GM19395 (cell line): ENCODE results near the gene ADGRV1.
"Not testable (repeated sequence)": the region's sequence is repeated elsewhere in the genome, so short reads cannot be mapped to it uniquely, and the experiment has no call there.

Experiments
- ATAC-seq: cut with Tn5 transposase; IDR thresholded peaks from one replicate; pipeline ENCODE4 v1.9.1; 2021; ENCODE audit warnings: mild to moderate bottlenecking, moderate library complexity; ENCODE audit not compliant: unreplicated experiment

ADGRV1 gene

GRCh38 chr5:90968319-90968718 is 409.7 kb downstream of the ADGRV1 start:
- ATAC-seq: no peak

GRCh38 chr5:90969945-90970344 is 411.3 kb downstream of the ADGRV1 start:
- ATAC-seq: not testable (repeated sequence)

- ATAC-seq: no peak
Observed at GRCh38 chr5:90981177-90981576, 422.6 kb downstream of the ADGRV1 start.

GRCh38 chr5:90981821-90982220 is 423.2 kb downstream of the ADGRV1 start:
- no peak for ATAC-seq

GRCh38 chr5:90982576-90982975 is 424.0 kb downstream of the ADGRV1 start:
- no peak for ATAC-seq

- ATAC-seq: no peak
Observed at GRCh38 chr5:90983148-90983547, 424.6 kb downstream of the ADGRV1 start.

GRCh38 chr5:90983711-90984124 is 425.1 kb downstream of the ADGRV1 start:
- ATAC-seq: no peak

GRCh38 chr5:90985341-90985740 is 426.7 kb downstream of the ADGRV1 start:
- no peak for ATAC-seq

GRCh38 chr5:90987726-90988125 is 429.1 kb downstream of the ADGRV1 start:
- ATAC-seq: no peak

GRCh38 chr5:90991201-90991600 is 432.6 kb downstream of the ADGRV1 start:
- no peak for ATAC-seq

- ATAC-seq: no peak
Observed at GRCh38 chr5:90994796-90995195, 436.2 kb downstream of the ADGRV1 start.

- ATAC-seq: no peak
Observed at GRCh38 chr5:90996089-90996488, 437.5 kb downstream of the ADGRV1 start.

GRCh38 chr5:90997082-90997481 is 438.5 kb downstream of the ADGRV1 start:
- ATAC-seq: no peak

- no peak for ATAC-seq
Observed at GRCh38 chr5:91000743-91001142, 442.1 kb downstream of the ADGRV1 start.

- ATAC-seq: no peak
Observed at GRCh38 chr5:91006713-91007112, 448.1 kb downstream of the ADGRV1 start.

GRCh38 chr5:91007251-91007650 is 448.7 kb downstream of the ADGRV1 start:
- ATAC-seq: no peak

GRCh38 chr5:91007780-91008402 is 449.3 kb downstream of the ADGRV1 start:
- ATAC-seq: no peak

- no peak for ATAC-seq
Observed at GRCh38 chr5:91010090-91010489, 451.5 kb downstream of the ADGRV1 start.

GRCh38 chr5:91011029-91011428 is 452.4 kb downstream of the ADGRV1 start:
- ATAC-seq: no peak

- ATAC-seq: not testable (repeated sequence)
Observed at GRCh38 chr5:91012867-91013266, 454.3 kb downstream of the ADGRV1 start.

- no peak for ATAC-seq
Observed at GRCh38 chr5:91016322-91016721, 457.7 kb downstream of the ADGRV1 start.

GRCh38 chr5:91016954-91017700 is 458.5 kb downstream of the ADGRV1 start:
- ATAC-seq: no peak

GRCh38 chr5:91018200-91018599 is 459.6 kb downstream of the ADGRV1 start:
- no peak for ATAC-seq
